Activated CD4-positive, alpha-beta T cell treated with anti-CD3 and anti-CD28 coated beads, Interleukin-2, Interleukin-4, amounts not matched to agents 100 ng/mL and 50 ng/mL, durations not matched to agents 16 hours and 8 hours (primary cell): ENCODE data around the gene SPINK5.

Experiments used
- DNase-seq: peaks from one replicate; pipeline ENCODE4 v3.0.0-alpha.2; 2020; ENCODE audit warnings: low spot score

Gene SPINK5

DNA sequence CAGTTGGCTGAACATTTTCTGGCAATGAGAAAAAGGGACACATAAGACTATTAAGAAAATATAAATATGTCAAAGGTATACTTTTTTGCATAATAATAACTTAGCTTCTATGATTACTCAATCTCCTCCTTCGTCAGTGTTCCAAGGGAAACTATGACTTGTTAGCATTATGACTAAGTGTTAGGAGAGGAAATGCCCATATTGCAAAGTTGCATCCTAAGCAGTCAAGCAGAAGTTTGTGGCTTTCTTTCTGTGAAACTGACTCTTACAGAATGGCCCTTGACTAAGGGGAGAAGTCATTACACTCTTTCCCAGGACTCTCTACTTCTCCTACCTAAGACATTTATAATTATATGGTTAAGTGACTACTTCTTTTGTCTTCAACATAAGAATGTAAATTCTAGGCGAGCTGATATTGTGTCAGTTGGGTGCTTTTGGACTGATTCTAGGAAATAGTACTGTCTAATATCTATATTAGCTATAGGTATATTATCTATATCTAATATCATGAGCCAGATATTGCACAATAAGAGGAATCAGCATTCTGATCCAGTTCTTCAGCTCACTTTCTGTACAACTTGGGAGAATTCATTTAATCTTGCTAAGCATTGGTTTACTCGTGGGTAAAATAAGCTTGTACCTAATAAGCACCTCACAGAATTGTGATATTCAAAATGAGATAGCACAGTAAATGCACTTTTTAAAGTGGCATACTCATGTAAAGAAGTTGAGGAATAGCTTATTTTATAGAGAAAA is 122.6 kb downstream of the SPINK5 start:
- peak; percentile 87 for DNase-seq
